GM21786 (cell line): Measurements from ENCODE around the gene TP53I11.

Experiments
- ATAC-seq: cut with Tn5 transposase; IDR thresholded peaks from one replicate; pipeline ENCODE4 v1.9.1; 2021; ENCODE audit not compliant: unreplicated experiment

Gene TP53I11

DNA sequence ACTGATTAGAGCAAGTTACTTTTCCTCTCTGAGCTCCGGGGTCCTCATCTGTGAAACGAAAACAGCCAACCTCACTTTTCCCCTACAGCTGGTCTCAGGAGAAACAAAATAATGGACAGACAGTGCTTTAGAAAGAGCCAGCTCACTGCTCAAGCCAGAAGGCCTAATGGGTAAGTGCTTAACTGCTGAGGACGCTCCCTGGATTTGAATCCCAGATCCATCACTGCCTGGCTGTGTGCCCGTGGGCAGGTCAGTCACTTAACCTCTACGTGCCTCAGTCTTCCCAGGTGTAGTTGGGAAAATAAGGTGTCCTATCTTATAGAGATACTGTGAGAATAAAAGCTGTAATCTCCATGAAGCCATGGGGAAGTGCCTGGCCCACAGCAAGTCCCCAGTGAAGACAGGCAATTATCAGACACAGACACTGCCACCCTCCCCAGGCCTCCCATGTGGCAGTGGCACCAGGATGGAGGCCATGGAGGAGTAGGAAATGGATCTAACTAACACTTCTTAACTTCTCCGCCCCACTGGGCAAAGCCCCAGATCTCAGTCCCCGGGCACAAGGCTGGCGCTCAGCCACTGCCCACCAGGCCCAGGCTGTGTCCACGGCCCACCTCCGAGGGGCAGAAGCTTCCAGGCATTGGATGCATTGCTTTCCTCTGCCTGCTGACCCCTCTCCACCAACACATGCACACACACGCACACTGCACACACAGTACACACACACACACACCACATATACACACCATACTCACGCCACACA lies 9.2 kb downstream of the TP53I11 start:
- no peak for ATAC-seq

DNA sequence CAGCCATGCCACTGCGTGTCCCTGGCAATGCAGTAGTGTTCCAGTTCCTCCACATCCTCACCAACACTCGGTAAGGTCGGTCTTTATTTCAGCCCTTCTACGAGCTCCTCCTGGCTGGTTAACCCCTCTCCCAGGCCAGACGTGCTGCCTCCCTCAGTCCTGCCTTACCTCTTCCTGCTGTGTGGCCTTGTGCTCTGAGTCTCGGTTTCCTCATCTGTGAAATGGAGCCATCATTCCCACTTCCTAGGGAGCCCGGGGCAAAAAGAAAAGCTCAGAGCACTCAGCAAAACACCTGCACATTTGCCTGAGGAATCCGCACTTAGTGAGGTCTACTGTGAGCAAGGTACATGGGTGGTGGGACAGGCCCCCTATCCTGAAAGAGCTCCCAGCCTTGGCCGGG lies 9.8 kb downstream of the TP53I11 start:
- no peak for ATAC-seq

DNA sequence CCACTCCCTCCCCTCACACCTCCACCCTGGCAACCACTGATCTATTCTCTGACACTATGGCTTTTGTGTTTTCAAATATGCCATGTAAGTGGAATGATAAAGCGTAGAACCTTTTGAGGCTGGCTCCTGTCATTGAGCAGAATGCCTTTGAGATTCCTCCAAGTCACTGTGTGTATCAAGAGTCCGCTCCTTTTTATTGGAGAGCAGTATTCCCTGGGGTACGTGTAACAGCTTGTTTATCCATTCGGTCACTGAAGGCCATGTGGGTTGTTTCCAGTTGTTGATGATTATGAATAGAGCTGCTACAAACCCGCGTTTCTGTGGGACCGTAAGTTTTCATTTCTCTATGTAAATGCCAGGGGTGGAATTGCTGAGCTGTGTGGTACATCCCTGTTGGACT lies 10.3 kb downstream of the TP53I11 start:
- no peak for ATAC-seq

DNA sequence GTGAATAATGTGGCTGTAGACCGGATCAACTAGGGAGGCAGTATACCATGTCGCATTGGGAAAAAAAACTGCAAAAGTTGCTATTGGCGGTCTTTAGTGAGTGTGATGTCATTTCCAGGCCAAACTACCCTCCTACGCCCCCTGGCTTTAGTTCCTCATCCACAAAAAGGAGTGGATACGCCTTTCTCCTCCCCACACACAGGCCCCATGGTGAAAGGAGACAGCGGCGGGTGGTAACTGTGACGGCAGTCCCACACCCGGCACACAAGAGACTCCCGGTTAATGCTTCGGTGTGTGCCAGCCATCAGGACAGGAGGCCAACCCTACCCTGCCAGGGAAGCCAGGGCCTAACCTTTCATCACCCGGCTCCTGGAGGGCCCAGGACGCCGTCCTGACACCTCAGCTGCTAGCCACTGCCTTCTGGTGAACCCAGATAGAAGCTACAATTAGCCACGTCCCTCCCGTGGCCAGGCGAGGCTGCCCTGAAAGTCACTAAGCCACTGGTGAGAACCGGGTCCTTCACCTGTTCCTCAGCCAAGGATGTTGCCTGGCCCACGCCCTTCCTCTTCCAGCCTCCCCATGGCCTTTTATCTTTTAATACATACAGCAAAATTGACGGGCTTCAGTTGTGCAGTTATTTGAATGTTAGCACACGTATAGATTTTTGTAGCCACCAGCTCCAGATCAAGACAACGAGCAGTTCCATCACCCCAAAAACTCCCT lies 10.8 kb downstream of the TP53I11 start:
- no peak for ATAC-seq

DNA sequence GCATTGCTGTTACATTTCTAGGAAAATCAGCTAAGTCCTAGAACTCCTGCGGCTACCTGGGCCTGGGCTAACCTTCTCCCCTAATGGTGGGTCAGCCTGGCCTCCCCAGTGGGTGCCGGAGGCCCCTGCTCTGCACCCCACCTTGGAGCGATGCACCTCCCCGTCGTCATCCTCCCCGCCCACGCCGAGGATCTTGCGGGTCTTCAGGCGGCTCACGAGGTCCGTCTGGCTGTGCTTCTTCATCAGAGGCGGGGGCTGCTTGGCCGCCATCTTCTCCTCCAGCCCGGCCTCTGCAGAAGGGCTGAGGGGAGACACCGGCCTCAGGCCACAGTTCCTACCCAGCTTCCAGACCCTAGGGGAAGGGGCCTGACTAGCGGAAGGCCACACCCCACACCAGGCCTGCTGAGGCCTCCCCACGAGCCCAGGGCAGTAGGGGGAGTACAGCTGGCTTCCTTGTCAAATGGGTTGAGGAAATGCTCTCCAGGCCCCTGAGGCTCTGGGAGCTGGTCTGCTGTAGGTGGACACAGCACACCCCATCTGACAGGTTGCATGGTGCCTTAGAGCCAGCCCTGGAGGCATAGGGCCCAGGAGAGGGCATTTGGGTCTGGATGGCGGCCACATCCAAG lies 12.5 kb downstream of the TP53I11 start:
- ATAC-seq, result no peak

DNA sequence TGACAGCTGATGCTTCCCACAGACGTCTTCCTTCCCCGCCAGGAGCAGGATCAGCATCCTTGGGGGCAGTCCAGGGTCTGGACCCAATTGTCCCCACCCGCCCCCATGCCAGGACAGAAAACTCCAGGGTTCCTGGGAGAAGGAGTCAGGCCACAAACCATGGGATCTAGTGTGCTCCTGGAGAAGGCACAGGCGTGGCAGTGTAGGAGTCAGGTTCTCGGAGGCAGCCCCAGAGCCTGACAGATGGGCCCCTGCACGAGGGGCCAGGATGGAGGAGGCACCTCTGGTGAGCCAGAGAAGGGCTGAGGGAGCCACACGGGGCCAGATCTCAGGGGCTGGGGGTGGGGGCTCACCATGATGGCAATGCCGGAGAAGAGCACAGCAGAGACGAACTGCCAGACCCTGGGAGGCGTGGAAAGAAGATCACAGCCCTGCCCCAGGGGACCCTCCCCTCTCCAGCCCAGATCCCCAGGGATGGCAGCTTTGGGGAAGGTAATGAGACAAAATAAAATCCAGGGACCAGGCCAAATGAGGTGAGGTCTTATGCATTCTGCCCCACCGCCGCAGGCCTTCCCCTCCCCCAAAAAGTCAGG lies 13.6 kb downstream of the TP53I11 start:
- no peak for ATAC-seq

DNA sequence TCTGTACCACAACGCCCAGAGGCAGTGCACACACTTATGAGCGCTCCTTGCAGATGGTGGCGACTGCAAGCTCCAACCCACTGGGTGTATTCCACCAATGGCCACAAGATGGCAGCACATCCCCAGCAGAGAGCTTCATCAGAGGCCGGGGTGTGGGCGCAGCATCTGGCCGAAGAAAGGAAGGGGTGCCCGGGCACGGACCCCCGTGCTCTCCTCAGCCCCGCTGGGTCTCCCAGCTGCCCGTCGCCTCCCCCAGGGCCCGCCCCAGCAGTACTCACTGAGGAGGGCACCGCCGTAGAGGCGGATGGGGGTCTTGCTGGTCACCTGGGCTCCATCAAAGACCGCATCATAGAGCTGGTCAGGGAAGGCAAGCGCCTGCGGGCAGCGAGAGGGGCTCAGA lies 14.2 kb downstream of the TP53I11 start:
- ATAC-seq, result peak; percentile 70

DNA sequence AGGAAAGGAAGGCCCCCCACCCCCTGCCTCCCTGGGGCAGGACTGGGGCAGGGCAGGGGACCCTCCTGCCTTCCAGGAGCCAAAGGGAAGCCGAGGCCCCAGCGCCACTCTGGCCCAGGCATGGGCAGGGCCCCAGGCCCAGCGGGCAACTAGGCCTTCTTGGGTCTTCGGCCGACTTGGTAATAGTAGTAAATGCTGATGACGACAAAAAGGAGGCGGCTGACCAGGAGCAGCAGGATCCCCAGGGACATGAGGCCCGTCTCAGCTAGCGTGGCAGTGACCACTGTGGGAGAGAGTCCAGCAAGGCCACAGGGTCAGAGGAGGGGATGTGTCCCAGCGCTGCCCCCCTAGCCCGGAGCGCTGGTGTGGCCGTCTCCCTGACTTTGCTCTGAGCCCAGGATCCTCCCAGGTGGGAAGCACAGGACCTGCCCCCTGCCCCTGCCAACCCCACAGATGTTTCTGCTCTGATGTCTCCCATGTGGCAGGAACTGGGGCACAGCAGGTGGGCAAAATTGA lies 15.9 kb downstream of the TP53I11 start:
- ATAC-seq, result no peak

DNA sequence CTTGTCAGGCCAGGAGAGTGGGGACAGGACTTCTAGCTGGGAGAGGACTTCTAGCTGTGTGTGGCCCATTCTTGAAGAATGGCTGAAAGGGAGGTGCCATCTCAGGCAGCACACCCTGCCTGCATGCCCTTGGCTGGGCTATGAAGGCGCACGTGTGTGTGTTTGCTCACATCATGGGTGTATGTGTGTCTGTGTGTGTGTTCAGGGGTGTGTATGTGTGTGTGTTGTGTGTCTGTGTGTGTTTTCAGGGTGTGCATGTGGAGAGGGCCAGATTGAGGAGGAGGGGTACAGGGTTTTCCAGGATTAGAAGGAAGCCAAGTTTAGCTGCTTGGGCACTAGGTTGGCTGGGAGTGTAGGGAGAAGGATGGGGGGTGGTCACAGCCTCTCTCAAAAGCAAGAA lies 16.6 kb downstream of the TP53I11 start:
- ATAC-seq, result no peak

DNA sequence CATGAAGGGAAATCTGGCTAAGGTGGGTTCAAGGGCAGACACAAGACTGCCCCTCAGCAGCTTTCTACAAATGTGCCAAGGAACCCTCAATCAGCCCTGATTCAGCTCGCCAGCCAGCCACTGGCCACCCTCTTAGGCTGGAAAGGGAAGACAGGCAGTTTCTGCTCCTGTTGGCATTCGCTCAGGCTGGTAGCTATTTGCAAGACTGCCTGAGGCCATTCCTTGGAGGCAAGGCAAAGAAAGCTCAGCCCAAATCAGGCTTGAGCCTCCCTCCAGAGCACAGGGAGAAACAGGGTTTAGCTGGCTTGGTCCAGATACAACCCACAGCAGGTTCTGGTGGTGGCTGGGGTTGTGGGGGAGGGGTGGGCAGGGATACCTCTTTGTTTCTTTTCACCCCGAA lies 19.2 kb downstream of the TP53I11 start:
- ATAC-seq, result no peak

DNA sequence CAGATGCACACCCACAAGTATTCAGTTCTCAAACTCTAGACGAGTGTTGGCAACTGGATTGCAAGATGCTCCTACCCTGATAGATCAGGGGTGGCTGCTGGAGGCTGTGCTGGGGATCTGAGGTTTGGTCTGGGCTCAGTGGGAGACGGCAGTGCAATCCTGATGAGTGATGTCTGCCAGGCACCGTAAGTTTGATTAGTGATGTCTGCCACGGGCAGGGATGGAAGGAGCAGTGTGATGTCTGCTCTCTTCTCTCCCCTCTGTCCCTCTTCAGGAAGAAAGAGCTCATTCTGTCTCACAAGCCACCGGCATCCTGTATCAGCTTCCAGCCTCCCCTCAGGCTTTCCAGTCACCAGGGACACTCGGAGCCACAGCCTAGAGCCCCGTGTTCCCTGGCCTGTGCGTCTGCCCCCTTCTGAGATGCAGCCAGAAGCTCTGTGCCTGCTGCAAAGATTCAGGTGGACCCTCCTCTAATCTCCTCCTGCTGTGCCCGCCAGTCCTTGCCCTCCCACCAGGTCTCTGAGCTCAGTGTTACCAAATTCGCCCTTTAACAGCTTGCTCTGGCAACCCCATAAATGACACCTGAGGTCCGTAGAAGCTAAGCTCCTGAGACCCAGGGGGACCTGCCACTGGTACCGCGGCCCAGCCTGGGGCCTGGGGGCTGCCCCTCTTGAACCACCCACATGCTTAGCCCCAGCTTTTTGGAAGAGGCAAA lies 19.9 kb downstream of the TP53I11 start:
- ATAC-seq, result no peak

DNA sequence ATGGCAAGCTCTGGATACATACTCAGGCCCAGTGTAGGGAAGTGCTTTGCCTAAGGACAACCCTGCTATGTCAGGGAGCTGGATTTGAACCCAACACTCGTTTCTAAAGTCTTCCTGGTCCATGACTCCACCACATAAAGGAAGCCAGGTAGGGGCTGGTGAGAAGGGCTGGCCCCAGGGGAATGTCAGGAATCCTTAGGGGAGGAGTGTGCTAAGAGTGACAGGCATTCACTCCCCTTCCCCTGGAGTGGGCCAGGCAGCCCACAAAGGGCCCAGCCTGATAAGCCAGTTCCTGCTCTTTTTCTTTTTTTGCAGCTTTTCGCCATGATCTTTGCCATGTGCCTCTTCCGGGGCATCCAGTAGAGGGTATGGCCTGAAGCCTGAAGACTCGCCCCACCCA lies 21.9 kb downstream of the TP53I11 start:
- no peak for ATAC-seq

DNA sequence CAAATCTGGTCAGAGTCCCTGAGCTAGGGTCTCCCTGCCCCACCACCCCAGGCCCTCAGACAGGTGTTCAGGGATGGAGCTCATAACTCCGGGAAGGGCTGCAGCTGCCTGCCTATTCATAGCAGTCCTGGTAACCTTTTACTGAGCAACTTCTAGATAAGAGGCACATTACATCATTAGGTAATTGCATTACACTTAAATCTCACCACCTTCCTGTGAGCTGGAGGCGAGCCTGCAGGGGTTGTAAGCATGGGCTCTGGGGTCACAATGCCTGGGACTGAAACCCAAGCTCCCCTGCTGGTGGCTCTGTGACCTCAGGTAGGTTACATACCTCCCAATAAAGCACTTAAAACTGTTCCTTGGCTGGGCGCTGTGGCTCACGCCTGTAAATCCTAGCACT lies 22.5 kb downstream of the TP53I11 start:
- ATAC-seq, result no peak

DNA sequence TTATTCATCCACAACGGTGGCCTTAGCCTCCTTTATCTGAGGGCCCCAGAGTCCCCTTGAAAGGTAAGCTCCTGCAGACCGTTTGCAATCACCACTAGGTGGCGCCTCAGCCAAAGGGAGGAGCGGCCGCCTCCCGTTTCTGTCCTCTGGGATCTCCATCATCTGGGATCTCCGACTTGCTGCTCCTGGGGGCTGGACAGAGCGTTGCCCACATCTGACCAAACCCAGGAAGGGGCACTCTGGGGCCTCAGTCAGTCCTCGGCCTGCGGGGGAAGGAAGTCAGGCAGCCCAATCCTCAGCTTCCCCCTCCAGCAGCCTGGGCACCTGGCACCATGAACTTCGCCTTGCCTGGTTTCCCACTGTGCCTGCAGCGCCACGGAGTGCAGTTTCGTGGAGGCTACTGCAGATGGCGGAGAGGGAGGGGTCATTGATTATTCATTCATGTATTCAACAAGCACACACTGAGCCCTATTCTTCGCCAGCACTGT lies 23.5 kb downstream of the TP53I11 start:
- ATAC-seq, result no peak

DNA sequence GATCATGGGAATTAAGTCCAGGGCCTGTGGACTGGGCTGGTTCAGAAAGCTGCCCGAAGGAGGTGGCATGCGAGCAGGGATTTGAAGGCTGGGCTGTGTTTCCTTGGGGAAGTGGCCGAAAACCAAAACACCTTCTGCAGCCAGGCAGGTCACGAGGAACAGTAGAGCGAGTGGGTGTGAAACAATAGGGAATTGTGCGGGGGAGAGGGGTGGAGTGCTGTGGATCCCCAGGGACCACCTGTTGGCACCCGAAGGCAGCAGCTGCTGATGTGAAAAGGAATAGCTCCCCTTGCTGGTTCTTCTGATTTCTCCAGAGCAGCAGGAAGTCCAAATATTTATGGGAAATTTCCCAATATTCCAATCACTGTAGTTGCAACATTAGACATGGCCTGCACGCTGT lies 24.6 kb downstream of the TP53I11 start:
- no peak for ATAC-seq

DNA sequence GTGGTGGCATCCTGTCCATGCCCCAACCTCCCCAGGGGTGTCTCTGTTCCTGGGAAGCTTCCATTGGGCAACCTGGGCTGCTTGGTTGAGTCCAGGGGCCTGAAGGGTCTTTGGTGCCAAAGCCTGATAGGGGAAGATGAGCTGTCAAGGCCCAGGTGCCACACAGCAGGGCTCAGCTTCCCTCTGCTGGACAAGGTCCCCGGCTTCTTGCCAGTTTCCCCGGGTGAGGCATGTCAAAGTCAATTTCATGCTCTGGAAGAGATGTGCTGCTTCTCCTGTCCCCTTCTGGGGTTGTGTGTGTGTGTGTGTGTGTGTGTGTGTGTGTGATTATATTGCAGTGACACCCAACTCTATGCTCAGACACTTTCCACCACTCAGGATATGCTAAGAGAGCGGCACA lies 26.9 kb downstream of the TP53I11 start:
- no peak for ATAC-seq

DNA sequence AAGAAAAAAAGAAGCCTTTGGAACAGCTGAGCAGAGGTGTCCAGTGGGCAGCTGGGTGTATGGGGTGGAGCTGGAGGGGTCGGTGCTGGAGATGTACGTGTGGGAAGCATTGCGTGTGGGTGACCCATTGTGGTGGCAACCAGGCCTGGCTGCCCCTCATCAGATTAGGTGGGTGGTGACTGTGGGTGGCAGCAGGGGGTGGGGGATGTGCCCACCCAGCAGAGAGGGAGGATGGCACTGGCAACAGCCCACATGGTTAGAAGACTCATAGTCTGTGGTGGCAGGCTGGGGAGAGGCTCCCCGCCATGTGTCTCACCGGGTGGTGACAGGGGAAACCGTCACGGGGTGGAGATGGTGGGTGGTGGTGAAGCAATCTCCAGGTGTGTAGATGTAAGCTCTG lies 27.6 kb downstream of the TP53I11 start:
- ATAC-seq, result no peak

DNA sequence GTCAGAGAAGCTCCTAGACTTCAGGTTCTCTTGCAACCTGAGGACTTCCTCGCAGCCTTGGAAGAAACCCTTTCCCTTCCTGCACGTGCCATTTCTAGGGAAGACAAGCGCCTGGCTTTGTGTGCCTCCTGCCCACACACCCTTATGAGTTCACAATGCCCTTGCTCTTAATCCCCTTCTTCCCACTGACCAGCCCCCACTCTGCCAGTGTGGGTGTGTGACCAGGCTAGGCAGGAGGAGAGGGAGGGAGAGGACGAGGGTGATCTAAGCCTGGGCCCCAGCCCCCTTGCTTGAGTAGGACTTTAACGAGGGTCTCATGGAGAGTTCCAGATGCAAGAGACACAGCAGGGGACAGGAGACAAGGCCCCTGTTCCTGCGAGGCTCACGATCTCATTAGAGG lies 30.2 kb downstream of the TP53I11 start:
- no peak for ATAC-seq

DNA sequence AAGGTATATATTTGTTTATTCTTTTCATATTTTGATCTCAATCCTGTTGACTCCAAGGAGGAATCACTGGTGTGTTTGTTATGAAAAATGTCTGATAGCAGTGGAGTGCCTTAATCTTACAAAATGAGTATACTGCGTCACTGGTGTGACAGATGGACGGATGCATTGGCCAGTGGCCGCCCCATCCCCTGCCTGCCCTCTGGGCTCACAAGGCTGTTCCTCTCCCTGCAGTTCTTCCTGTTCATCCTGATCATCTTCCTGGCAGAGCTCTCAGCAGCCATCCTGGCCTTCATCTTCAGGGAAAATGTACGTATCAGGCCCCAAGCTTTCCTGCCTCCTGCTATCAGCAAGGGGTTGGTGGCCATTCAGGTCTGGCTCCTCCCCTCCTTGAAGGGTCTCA lies 32.9 kb downstream of the TP53I11 start:
- ATAC-seq, result no peak

DNA sequence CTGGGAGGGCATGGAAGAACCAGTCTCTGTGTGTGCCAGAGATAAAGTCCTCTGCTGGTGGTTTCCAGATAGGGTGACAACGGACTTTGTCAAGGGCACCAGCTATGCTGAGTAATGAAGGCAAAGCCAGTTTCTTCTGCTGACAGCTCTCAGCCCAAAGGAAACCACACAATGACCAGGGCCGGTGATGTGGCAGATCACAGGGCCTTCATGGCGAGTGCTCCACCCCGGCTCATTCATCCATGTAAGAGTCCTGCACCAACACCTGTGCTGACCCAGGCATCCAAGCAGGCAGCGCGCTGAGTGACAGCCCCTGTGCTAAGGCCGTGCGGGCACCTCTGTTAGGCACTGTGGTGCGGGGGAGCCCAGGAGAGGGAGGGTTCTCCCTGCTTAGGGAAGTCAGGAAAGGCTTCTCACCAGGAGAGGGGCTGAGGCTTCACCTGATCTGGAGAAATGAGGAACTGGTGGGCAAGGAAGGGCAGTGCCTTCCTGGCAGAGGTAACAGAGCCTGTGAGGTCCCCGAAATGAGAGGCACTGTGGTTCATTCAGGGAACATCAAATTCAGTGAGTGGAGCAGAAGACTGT lies 33.8 kb downstream of the TP53I11 start:
- no peak for ATAC-seq
